Activated CD8-positive, alpha-beta T cell treated with anti-CD3 and anti-CD28 coated beads for 36 hours (primary cell): ENCODE results near the gene YTHDF1. TPM values are rescaled to one million over a fixed set of nuclear protein-coding genes. Genes with fewer than 3 reads are reported as not detected.

Experiments
- ATAC-seq: fragments of 200-7000 bp; cut with Tn5 transposase; one replicate; pipeline ENCODE4 v1.10.0; 2021; ENCODE audit warnings: mild to moderate bottlenecking, moderate library complexity
- CTCF ChIA-PET: fragments of 350-600 bp; sonication (Branson Sonifier 250); formaldehyde crosslinking; loops from one replicate; lab custom pipeline; 2021; ENCODE audit warnings: antibody characterized with exemption; lab: Charles Lee
- POLR2A ChIA-PET: fragments of 350-600 bp; sonication (Branson Sonifier 250); formaldehyde crosslinking; loops from one replicate; lab custom pipeline; 2021; ENCODE audit warnings: antibody characterized with exemption; lab: Charles Lee
- DNase-seq: peaks from one replicate; pipeline ENCODE4 v3.0.0-alpha.2; 2020
- H3K27ac Mint-ChIP-seq: one replicate; pipeline ENCODE4 v1.8.0; 2021; ENCODE audit warnings: mild to moderate bottlenecking, mixed read lengths
- H3K27me3 Mint-ChIP-seq: one replicate; pipeline ENCODE4 v1.8.0; 2021; ENCODE audit warnings: mixed read lengths
- H3K36me3 Mint-ChIP-seq: one replicate; pipeline ENCODE4 v1.8.0; 2021; ENCODE audit warnings: low read depth, mixed read lengths
- H3K4me1 Mint-ChIP-seq: one replicate; pipeline ENCODE4 v1.8.0; 2021; ENCODE audit warnings: low read depth, mixed read lengths
- H3K4me3 Mint-ChIP-seq: one replicate; pipeline ENCODE4 v1.8.0; 2021; ENCODE audit warnings: mild to moderate bottlenecking, moderate library complexity, mixed read lengths
- H3K9me3 Mint-ChIP-seq: one replicate; pipeline ENCODE4 v1.8.0; 2021; ENCODE audit warnings: mixed read lengths
- intact Hi-C: fragments of 100-400 bp; cut with micrococcal nuclease; formaldehyde crosslinking; loops from one replicate; pipeline ENCODE4 v1.10.0; 2022
- total RNA-seq, 2 experiments: library from RNA; stranded (reverse); gene quantifications; one replicate each; pipeline ENCODE4 v1.2.3, GENCODE V29; 2021
- TF ChIP-seq, protein P1 (sequence below): fragments of 200-600 bp; IDR thresholded peaks from one replicate; pipeline ENCODE4 v1.8.0; 2022; ENCODE audit warnings: antibody characterized with exemption, mild to moderate bottlenecking

Gene YTHDF1
- total RNA-seq, 2 experiments from 2014 or later, result 31.0 TPM

DNA sequence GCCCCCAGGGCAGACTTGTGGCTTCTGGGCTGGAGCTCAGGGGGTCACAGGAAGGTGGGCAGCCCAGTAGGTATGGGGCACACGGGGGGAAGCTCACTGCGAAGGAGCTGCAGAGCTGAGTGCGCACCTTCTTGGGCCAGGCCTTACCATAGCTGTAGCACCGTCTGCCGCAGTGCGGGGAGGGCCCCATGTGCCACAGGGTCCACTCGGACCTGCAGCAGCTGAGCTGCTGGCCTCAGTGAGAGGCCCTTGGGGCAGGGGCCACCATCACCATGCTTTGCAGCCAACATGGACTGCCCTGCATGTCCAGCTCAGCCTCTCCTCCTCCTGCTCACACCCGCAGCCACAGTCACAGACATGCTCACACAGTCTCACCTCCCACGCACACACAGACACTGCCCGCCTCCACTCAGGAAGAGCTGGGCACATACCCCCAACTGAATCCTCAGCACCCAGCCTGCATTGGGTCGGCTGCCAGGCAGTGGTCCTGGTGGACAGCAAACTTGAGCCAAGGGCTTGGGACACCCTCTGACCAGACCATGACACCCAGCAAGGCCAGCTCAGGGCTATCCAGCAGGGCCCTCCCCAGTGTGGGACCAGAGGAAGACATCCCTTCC, 35.3 kb downstream of the YTHDF1 start:
- ATAC-seq (no peak), DNase-seq (no peak)
- Mint-ChIP-seq H3K27me3 (peaks cover 32% of the 10 kb centered on the region), H3K4me3 (no peak overlapping the region), H3K4me1 (peaks cover 10% of the 10 kb centered on the region), H3K27ac (no peak overlapping the region), H3K36me3 (no peaks in the 10 kb centered on the region), H3K9me3 (no peaks in the 10 kb centered on the region)
- TF ChIP-seq, protein P1, sequence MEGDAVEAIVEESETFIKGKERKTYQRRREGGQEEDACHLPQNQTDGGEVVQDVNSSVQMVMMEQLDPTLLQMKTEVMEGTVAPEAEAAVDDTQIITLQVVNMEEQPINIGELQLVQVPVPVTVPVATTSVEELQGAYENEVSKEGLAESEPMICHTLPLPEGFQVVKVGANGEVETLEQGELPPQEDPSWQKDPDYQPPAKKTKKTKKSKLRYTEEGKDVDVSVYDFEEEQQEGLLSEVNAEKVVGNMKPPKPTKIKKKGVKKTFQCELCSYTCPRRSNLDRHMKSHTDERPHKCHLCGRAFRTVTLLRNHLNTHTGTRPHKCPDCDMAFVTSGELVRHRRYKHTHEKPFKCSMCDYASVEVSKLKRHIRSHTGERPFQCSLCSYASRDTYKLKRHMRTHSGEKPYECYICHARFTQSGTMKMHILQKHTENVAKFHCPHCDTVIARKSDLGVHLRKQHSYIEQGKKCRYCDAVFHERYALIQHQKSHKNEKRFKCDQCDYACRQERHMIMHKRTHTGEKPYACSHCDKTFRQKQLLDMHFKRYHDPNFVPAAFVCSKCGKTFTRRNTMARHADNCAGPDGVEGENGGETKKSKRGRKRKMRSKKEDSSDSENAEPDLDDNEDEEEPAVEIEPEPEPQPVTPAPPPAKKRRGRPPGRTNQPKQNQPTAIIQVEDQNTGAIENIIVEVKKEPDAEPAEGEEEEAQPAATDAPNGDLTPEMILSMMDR, result no peak
- intact Hi-C loops, result no loop called here
- ChIA-PET POLR2A (interaction anchor here (0.7 to 1.5 kb wide), 2 partner anchors 29 to 179 kb away, joined by 3 to 4 read pairs; no protein-coding TSS in a partner anchor), CTCF (interaction anchor here (0.5 to 2.4 kb wide), 6 partner anchors 15 to 125 kb away, joined by 3 to 13 read pairs (median 4); no protein-coding TSS in a partner anchor)

DNA sequence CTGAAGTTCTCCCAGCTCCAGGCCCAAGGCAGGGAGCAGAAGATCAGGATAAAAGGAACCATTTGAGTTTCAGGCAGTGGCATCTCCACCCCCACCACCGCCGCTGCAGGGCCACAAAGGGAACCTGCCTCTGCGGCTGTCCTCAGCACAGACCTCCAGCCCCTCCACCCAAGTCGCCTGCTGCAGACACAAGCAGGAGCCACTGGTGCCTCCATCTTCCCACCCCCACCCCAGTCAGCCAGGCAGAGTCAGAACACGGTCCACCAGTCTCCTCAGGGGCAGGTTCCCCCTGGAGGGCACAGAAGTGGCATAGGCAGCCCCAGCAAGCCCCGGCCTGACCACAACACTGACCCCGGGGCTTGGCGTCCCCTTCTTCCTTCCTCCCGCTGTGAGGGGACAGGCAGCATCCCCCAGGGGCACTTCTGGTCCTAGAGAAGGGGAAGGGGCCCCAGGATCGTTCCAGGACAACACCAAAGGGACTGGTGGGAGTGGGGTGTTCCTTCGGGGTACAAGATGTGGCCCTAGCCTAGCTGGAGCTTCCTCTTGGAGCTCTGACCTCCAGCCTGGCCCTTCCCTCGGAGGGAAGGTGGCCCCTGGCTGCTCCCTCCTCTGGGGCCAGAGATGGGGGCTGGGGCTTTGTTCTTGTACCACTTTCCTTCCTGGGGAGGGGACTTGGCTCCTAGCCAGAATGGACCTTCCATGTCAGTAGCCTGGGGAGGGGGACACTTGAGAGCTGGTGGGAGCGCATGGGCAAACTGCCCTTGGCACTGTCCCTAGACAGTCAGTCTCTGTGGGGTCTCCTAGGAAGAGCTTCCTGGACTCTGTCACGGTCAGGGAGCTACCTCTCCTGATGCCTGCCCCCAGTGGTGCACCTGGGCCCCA, 36.0 kb downstream of the YTHDF1 start:
- Mint-ChIP-seq H3K4me1 (peaks cover 10% of the 10 kb centered on the region), H3K9me3 (no peaks in the 10 kb centered on the region), H3K27ac (no peak overlapping the region), H3K27me3 (peaks cover 34% of the 10 kb centered on the region), H3K36me3 (no peaks in the 10 kb centered on the region), H3K4me3 (no peak overlapping the region)
- DNase-seq, result no peak
- CTCF ChIA-PET, result interaction anchor here (0.5 to 2.4 kb wide), 4 partner anchors 35 to 124 kb away, joined by 3 to 13 read pairs (median 6); no protein-coding TSS in a partner anchor
- TF ChIP-seq, protein P1, result no peak
- POLR2A ChIA-PET, result interaction anchor here (0.7 to 1.5 kb wide), 2 partner anchors 30 to 179 kb away, joined by 3 to 4 read pairs; no protein-coding TSS in a partner anchor
- no peak for ATAC-seq
- intact Hi-C loops, result loop anchor here (2.0 kb wide), 1 partner anchor 123 kb away; no protein-coding TSS in a partner anchor

DNA sequence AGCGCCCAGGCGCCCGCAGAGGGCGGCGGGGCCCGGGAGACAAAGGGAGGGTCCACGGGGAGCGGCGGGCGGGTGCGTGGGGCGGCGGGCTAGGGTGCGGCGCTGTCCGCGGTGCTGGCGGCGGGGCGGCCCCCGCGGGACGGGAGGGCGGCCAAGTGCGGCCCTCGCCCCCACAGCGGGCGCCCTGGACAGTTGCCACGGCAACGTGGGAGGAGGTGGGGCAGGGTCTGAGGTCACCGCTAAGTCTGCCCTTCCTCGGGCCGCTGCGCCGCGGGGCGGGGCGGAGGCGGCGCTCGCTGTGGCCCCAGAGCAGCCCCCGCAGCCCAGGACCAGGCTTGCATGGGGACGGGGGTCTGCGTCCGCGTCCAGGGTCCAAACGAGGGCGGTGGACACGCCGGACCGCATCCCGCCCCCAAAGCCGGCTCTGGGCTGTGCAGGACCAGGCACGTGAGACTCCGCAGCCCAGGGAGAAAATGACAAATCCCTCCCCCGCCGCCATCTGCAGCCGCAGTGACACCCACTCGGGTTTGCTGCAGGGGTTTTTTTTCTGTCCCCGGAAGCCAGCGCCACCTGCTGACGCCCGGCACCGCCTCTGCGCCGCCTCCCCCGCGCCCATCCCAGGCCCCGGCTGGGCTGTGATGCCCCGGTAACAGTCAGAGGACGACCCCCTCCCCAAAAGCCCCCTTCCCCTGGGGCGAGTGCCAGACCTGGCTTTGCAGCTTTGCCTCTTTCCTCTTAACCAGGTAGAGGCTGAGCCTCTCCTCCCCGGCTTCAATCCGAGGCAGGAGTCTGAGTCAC, 36.8 kb downstream of the YTHDF1 start:
- Mint-ChIP-seq H3K9me3 (no peaks in the 10 kb centered on the region), H3K4me1 (peaks cover 12% of the 10 kb centered on the region), H3K36me3 (no peaks in the 10 kb centered on the region), H3K27me3 (peaks cover 38% of the 10 kb centered on the region), H3K27ac (no peak overlapping the region), H3K4me3 (no peak overlapping the region)
- ChIA-PET POLR2A (no interaction called here), CTCF (interaction anchor here (2.4 kb wide), 1 partner anchor 123 kb away, joined by 13 read pairs; no protein-coding TSS in a partner anchor)
- TF ChIP-seq, protein P1, result peak; percentile 67
- ATAC-seq, result peak; percentile 55
- DNase-seq, result peak; percentile 83
- intact Hi-C loops, result loop anchor here (2.0 kb wide), 1 partner anchor 122 kb away; no protein-coding TSS in a partner anchor

DNA sequence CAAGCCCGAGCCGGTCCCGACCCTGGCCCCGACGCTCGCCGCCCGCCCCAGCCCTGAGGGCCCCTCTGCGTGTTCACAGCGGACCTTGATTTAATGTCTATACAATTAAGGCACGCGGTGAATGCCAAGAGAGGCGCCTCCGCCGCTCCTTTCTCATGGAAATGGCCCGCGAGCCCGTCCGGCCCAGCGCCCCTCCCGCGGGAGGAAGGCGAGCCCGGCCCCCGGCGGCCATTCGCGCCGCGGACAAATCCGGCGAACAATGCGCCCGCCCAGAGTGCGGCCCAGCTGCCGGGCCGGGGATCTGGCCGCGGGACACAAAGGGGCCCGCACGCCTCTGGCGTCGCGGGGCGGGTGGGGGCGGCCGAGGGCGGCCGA, 37.5 kb downstream of the YTHDF1 start:
- Mint-ChIP-seq H3K4me3 (no peak overlapping the region), H3K27ac (no peak overlapping the region), H3K4me1 (peaks cover 12% of the 10 kb centered on the region), H3K9me3 (no peaks in the 10 kb centered on the region), H3K27me3 (peaks cover 40% of the 10 kb centered on the region), H3K36me3 (no peaks in the 10 kb centered on the region)
- intact Hi-C loops, result loop anchor here (2.0 kb wide), 1 partner anchor 122 kb away; no protein-coding TSS in a partner anchor
- ChIA-PET POLR2A (no interaction called here), CTCF (interaction anchor here (0.9 kb wide), 1 partner anchor 122 kb away, joined by 3 read pairs; no protein-coding TSS in a partner anchor)
- TF ChIP-seq, protein P1, result no peak
- no peak for DNase-seq
- no peak for ATAC-seq
